LNCaP clone FGC (cell line): ENCODE measurements around the gene SSBP4.

ENCODE experiments used
- DNase-seq: peaks from one replicate; pipeline ENCODE4 v3.0.0-alpha.2; 2011; ENCODE audit warnings: low read depth
- H3K4me3 ChIP-seq: 2 replicates; pipeline ENCODE4 v1.5.1; 2011; ENCODE audit warnings: mild to moderate bottlenecking, low read depth, low read length, control low read depth
- CTCF ChIP-seq: IDR thresholded peaks from 2 replicates; pipeline ENCODE4 v1.5.1; 2012; ENCODE audit warnings: mild to moderate bottlenecking; ENCODE audit not compliant: control insufficient read depth, insufficient read depth; ENCODE audit errors: extremely low read depth

SSBP4 gene

GRCh38 chr19:18466354-18466753 lies 47.2 kb downstream of the SSBP4 start:
- no peak for TF ChIP-seq CTCF
- H3K4me3 ChIP-seq: no peak overlapping the region
- no peak for DNase-seq

- no peak overlapping the region for H3K4me3 ChIP-seq
- no peak for TF ChIP-seq CTCF
- no peak for DNase-seq
Observed at GRCh38 chr19:18467978-18468377, 48.8 kb downstream of the SSBP4 start.

DNA sequence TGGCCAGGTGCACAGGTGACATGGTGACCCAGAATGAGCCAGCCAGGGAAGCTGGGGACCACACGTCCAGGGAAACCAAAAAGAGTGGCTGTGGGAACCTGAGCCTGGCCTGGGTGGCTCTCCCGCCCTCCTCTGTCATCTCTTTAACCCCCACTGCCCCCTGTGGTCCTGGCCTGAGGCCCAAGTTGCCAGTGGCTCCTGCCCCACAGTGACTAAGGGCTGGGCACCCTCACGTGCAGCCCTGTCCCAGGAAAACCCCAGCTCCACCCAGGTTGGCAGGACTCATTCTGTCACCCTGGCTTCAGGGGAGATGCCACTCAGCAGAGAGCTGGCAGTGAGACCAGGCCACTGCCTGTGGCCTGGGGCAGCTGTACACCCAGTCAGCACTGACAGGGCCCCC lies 49.3 kb downstream of the SSBP4 start:
- DNase-seq: no peak
- no peak for TF ChIP-seq CTCF
- H3K4me3 ChIP-seq: no peak overlapping the region

GRCh38 chr19:18469069-18469846 lies 50.1 kb downstream of the SSBP4 start:
- peak; percentile 59 for TF ChIP-seq CTCF
- H3K4me3 ChIP-seq: no peak overlapping the region
- no peak for DNase-seq

DNA sequence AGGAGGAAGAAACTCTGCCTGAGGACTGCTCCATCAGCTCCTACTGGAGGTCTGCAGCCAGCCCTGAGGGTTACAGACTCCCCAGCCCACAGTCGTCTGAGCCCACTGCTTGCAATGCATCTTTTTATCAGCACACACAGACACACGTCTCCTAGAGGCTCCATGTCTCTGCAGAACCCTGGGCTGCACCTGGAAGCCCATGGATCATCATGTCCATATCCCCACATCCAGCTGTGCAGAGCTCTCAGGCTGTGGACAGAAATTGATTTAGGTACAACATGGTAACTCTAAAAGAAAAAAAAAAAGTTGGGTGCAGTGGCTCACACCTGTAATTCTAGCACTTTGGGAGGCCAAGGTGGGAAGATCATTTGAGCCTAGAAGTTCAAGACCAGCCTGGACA lies 51.6 kb downstream of the SSBP4 start:
- no peak overlapping the region for H3K4me3 ChIP-seq
- TF ChIP-seq CTCF: no peak
- no peak for DNase-seq

DNA sequence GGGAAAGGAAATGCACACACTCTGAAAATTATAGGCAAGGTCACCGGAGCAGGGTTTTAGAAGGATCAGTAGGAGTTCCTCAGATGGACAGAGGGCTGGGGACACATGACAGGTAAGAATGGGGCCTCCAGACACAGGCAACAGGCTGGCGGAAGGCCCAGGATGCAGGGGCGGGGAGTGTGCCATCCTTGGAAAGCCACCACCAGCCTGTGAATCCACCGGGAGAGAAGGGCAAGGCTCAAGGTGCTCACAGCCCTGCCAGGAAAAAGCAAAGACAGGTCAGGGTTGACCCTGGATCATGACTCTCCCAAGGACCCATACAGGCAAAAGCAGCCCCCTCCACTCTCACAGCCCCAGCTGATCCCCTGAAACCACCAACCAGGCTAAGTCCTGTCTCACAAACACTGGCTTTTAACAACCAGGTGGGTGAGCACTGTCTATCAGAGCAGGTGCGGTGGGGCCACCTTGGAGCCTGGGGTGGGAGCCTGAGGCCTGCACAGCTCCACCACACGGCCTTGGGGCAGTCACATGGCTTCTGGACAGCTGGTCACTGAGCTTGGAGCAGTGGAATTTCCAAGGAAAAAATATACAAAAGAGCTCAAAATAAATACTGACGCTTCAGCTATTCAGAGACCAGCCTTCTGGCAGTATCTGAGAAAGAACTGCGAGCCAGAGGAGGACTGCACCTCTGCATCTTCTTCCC lies 54.0 kb downstream of the SSBP4 start:
- no peak overlapping the region for H3K4me3 ChIP-seq
- no peak for TF ChIP-seq CTCF
- DNase-seq: no peak
